Stimulated activated CD4-positive, alpha-beta T cell treated with anti-CD3 and anti-CD28 coated beads, Interleukin-4, amount 100 ng/mL, for 48 hours (primary cell): ENCODE results near the gene USP2.

Experiments used
- DNase-seq, 2 donors: peaks; one replicate each; pipeline ENCODE4 v3.0.0-alpha.2; 2020; ENCODE audit warnings: low read depth in 2 of 2

USP2 gene

DNA sequence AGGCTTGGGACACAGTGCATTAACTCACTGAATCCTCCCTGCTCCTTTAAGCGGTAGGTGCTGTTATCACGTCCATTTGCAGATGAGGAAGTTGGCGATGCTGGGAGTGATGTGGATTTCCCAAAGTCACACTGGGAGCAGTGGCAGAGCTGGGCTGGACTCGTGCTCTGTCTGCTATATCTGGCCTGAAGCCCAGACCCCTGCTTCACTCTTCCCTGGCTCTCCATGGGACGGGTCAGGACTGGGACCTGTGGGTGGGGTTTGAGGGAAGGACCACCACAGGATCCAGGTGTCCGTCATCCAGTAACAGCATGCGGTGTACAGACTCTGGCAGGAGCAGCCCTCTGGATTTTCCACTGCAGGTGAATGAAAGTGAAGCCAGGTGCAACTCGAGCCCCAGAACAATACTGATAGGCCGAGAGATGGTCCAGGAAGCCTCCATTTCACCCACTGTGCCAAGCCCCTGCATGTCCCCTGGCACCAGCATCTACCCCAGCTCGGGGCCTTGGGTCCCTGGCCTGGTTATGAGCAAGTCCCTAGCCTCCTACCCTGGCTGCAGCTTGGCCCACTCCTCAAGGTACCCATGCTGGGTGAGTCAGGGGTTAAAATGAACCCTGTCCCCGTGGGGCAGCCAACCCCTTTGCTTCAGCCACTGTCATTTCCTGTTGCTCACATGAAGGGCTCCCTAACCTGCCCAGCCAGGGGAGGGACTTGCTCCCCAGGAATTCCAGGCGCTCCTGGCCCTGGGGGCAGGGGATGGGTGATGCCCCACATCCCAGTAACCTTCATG lies 4.2 kb downstream of the USP2 start:
- DNase-seq, result no peak

GRCh38 chr11:119376197-119376847 lies 5.2 kb downstream of the USP2 start:
- no peak for DNase-seq

GRCh38 chr11:119375337-119376196 lies 5.9 kb downstream of the USP2 start:
- DNase-seq, result no peak

- DNase-seq, result no peak
These were observed 6.7 kb downstream of the USP2 start for GRCh38 chr11:119374632-119375336.

GRCh38 chr11:119373921-119374631 lies 7.4 kb downstream of the USP2 start:
- peak in 1 of 2 donors; percentile 36 for DNase-seq

- DNase-seq, result no peak
These were observed 8.2 kb downstream of the USP2 start for GRCh38 chr11:119373059-119373920.

GRCh38 chr11:119372260-119373058 lies 9.0 kb downstream of the USP2 start:
- DNase-seq, result no peak

DNA sequence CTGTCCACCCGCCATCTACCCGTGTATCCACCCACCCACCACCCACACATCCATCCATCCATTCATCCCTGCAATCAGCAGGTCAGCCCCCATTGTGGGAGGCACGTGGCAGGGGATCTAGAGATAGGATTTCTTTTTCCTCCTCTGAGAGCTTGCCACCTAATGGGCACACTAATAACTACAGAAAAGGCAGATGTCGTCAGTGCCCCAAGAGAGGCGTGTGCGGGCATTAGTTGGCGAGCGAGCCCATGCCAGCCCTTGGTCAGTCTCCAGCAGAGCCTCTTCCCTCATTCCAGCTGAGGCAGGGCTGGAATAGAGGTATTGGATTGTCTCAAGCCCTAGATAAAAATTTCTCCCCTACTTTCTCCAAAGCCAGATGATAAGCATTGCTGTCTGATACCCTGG lies 9.7 kb downstream of the USP2 start:
- DNase-seq, result no peak

- no peak for DNase-seq
These were observed 10.4 kb downstream of the USP2 start for GRCh38 chr11:119371067-119371601.

DNA sequence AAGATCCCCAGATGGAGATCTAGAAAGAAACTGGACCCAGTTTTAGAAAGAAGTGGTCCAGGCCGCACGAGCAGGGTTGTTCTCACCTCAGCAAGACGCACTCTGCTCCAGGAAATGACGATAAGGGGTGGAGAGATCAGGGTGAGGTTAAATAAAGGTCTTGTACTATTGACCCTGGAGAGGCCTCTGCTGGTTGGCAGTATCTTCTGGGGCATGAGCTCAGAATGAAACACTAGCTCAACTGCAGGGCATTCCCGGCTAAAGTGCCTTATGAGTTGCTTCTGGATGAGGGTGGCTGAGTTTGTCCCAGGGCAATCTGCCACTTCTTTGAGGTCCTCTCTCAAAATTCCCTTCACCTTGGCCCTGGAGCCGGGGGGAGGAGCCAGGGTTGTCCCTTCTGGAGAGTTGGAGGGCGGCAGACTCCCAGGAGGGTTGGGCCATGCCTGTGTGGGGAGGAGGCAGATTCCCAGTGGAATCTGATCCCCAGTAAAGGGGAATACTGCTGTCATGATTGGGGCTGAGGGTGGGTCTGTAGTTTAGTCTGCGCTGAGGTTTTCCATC lies 10.9 kb downstream of the USP2 start:
- DNase-seq, result no peak

GRCh38 chr11:119369132-119369925 lies 12.2 kb downstream of the USP2 start:
- no peak for DNase-seq

GRCh38 chr11:119368121-119369034 lies 13.1 kb downstream of the USP2 start:
- no peak for DNase-seq

DNA sequence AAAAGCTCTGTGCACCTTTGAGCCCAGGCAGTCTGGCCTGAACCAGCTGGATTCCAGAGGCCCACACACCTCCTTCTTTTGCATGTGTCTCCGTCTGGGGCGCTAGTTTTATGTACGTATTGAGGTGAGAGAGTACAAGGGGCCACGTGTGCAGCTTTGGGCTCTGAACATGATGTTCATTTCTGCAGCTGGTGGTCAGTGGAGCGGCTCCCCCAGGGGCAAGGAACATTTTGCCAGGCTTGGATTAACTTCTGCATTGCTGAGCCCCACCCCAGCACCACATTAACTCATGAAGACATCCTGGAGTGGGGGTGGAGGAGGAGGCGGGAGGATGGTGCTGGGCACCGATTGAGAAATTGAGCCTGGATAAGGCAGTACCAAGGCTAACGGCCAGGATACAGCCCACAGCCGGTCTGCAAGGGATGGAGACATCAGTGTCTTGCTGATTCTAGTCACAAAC lies 13.8 kb downstream of the USP2 start:
- DNase-seq, result no peak

GRCh38 chr11:119366690-119367620 lies 14.5 kb downstream of the USP2 start:
- DNase-seq, result no peak

DNA sequence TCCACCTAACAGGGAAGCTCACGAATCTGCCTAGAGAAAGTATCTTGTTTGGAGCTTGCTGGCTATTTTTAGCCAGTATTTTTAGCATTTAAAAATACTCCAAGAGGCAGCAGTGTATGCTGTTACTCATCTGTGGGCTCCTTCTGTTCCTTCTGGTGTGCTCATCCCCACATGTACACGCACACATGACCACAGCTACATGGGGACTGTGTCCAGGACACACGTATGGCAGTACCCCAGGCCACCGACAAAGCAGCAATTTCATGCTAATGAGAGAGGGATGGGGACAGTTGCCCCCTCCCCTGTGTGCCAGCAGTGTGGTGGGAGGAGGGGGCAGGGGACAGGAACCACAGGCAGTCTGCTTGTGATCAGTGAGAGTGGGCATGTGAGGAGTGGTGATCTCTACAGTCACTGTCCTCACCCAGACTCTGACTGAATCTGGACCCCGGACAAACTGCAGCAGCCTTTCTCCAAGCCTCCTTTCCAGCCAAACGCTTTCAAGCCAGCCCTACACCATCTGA lies 16.4 kb downstream of the USP2 start:
- no peak for DNase-seq
